Measurements from ENCODE around the gene THEM4. TPM values are rescaled to one million over a fixed set of nuclear protein-coding genes. Genes with fewer than 3 reads are reported as not detected.
A peak's percentile ranks its signal among the peaks of the same experiment; 100 is the strongest.

The THEM4 gene
- total RNA-seq, 2 experiments from 2014 or later: 33.5 to 34.0 TPM

- ChIA-PET CTCF (interaction anchor here (1.9 to 3.7 kb wide), 2 partner anchors 12 to 15 kb away, joined by 4 to 18 read pairs; no protein-coding TSS in a partner anchor), POLR2A (no interaction called here)
- peak overlapping the region; percentile 65 for H3K4me3 Mint-ChIP-seq
- peak overlapping the region; percentile 11 for H3K27ac Mint-ChIP-seq
- peaks cover 67% of the 10 kb centered on the region for H3K4me1 Mint-ChIP-seq
- no peaks in the 10 kb centered on the region for H3K36me3 Mint-ChIP-seq (ENCODE audit: low read depth)
- DNase-seq: no peak
- no peaks in the 10 kb centered on the region for H3K27me3 Mint-ChIP-seq
- no peaks in the 10 kb centered on the region for H3K9me3 Mint-ChIP-seq
Observed at GRCh38 chr1:151825204-151825603, 84.1 kb downstream of the THEM4 start.

Other genes starting within 250 kb of the THEM4 start
- not detected for gene CELF3, start 192.7 kb downstream of the THEM4 start, total RNA-seq
- not detected for gene RIIAD1, start 188.0 kb downstream of the THEM4 start, total RNA-seq
- gene MRPL9, start 146.0 kb downstream of the THEM4 start, total RNA-seq: 100 to 1,000 TPM; 110 to 117 TPM
- 10 to 100 TPM; 14.6 to 17.3 TPM for gene TDRKH, start 119.0 kb downstream of the THEM4 start, total RNA-seq
- gene LINGO4, start 104.1 kb downstream of the THEM4 start, total RNA-seq: under 1 TPM; 0.35 to 0.50 TPM
- gene RORC, start 77.7 kb downstream of the THEM4 start, total RNA-seq: 1 to 10 TPM; 7.3 to 7.5 TPM
- gene C2CD4D, start 69.7 kb downstream of the THEM4 start, total RNA-seq: 1 to 10 TPM in 1 of 2 experiments, under 1 TPM in 1; 0.89 to 1.1 TPM
- not detected for gene THEM5, start 55.8 kb downstream of the THEM4 start, total RNA-seq
- gene S100A10, start 84.3 kb upstream of the THEM4 start, total RNA-seq: 100 to 1,000 TPM; 561 to 662 TPM
- 100 to 1,000 TPM; 367 to 412 TPM for gene S100A11, start 127.5 kb upstream of the THEM4 start, total RNA-seq
- not detected for gene TCHHL1, start 179.6 kb upstream of the THEM4 start, total RNA-seq
- under 1 TPM; 0.05 to 0.06 TPM for gene TCHH, start 205.9 kb upstream of the THEM4 start, total RNA-seq
- not detected for gene RPTN, start 249.7 kb upstream of the THEM4 start, total RNA-seq

Data from activated CD4-positive, alpha-beta T cell treated with anti-CD3 and anti-CD28 coated beads, Interleukin-2, amount 10 ng/mL, durations not matched to agents 7 days and 5 days (primary cell).